NB4 (cell line): Measurements from ENCODE around the gene SCN2B.

Source experiments
- DNase-seq: peaks from one replicate; pipeline ENCODE4 v3.0.0; 2010; ENCODE audit warnings: low read depth
- H3K4me3 ChIP-seq: one replicate; pipeline ENCODE4 v1.5.1; 2011; ENCODE audit warnings: mild to moderate bottlenecking, low read depth, low read length, moderate library complexity
- MYC ChIP-seq: IDR thresholded peaks from 2 replicates; pipeline ENCODE4 v1.6.1; 2011; ENCODE audit warnings: low read depth, low read length
- POLR2A ChIP-seq: IDR thresholded peaks from 2 replicates; pipeline ENCODE4 v1.6.1; 2011; ENCODE audit warnings: mild to moderate bottlenecking; ENCODE audit not compliant: insufficient read length; ENCODE audit errors: extremely low read depth
- TF ChIP-seq, protein P1 (sequence below): IDR thresholded peaks from one replicate; pipeline ENCODE4 v1.5.1; 2012; ENCODE audit warnings: low read depth, low read length
- TF ChIP-seq, protein P2 (sequence below): IDR thresholded peaks from 2 replicates; pipeline ENCODE4 v1.6.1; 2011; ENCODE audit warnings: low read depth, low read length

Gene SCN2B

DNA sequence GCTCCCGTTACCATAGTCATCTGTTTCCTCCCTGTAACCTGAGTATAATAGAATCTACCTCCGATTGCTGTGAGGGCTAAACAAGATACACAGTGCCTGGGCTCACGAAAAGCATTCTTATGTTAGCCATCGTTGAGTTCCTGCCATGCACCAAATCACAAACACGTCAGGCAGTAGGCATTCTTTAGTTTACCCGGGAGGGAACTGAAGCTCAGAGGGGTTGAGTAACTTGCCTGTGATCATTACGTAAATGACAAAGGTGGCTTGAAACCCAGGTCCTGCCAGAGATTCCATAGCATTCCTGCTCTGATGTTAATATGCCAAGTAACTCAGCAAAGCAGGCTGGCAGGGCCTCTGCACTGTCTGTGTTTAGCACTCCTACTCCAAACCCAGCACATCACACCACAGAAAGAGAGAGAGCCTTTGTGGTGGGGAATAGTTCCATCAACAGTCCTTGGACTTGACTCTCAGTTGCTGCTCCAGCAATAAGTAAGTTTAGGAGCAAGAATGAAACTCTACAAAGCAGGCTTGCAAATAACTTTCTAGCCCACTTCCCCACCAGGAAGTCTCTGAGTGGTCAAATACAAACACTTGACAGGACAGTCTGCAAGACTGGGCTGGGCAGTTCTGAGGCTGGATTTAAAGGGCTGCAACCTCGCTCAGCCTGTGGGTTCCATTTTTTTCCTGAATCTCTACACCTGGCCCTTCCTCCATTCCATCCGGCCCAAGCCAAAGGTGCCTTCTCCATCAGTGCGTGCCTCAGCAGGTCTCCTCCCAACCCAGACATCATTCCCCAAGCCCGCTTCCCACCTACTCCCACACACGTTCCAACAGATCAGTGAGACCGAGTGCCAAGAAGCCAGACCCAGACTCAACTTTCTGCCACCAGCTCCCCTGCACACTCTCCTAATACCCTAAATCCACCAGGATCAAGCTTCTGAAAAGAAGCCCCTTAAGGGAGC, 1.1 kb downstream of the SCN2B start:
- no peak for DNase-seq

DNA sequence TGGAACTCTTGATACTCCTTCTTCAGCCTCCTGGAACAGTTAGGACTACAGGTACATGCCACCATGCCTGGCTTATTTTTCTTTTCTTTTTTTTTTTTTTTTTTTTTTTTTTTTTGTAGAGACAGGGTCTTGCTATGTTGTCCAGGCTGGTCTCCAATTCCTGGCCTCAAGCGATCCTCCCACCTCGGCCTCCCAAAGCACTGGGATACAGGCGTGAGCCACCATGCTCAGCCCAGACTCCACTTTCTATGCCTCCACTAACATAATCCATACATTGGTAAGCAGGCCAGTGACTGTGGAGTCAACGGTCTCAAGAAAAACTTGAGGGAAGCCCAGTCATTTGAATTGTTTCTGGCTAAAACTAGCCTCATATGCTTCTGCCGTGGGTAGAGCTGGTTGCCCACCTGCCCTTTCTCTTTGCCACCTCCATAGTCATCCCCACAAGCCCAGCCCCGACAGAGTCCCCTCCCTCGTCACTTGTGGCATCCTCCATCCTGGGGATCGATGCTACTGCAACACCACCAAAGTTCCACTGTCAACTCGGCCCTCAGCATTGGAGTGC, 2.4 kb downstream of the SCN2B start:
- TF ChIP-seq MYC, result no peak
- TF ChIP-seq, protein P1, sequence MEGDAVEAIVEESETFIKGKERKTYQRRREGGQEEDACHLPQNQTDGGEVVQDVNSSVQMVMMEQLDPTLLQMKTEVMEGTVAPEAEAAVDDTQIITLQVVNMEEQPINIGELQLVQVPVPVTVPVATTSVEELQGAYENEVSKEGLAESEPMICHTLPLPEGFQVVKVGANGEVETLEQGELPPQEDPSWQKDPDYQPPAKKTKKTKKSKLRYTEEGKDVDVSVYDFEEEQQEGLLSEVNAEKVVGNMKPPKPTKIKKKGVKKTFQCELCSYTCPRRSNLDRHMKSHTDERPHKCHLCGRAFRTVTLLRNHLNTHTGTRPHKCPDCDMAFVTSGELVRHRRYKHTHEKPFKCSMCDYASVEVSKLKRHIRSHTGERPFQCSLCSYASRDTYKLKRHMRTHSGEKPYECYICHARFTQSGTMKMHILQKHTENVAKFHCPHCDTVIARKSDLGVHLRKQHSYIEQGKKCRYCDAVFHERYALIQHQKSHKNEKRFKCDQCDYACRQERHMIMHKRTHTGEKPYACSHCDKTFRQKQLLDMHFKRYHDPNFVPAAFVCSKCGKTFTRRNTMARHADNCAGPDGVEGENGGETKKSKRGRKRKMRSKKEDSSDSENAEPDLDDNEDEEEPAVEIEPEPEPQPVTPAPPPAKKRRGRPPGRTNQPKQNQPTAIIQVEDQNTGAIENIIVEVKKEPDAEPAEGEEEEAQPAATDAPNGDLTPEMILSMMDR, result no peak
- TF ChIP-seq POLR2A, result no peak
- TF ChIP-seq, protein P2, sequence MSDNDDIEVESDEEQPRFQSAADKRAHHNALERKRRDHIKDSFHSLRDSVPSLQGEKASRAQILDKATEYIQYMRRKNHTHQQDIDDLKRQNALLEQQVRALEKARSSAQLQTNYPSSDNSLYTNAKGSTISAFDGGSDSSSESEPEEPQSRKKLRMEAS, result no peak
- H3K4me3 ChIP-seq, result no peak overlapping the region
- no peak for DNase-seq

More for the DNA sequence above, 1.1 kb downstream of the SCN2B start:
- TF ChIP-seq, protein P2, result no peak
- no peak overlapping the region for H3K4me3 ChIP-seq

DNA sequence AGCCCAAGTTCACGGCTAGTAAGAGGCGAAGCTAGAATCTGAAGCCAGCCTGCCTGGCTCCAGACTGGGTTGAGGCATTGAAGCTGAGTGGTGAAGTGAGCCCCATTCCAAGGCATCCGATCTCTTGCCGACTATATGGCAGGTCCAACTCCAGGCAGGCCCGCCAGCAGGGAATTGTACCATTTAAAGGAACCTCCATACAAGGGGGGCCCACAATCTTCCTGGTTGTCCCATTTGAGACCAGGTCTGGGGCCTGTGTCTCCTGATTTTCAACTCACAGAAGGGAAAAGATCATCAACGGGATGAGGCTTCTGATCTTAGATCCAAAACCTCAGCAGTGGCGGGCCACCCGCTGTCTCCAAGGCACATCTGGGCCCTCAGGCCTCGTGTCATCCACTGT, 4.1 kb downstream of the SCN2B start:
- DNase-seq, result no peak
- no peak for TF ChIP-seq MYC
- TF ChIP-seq, protein P1, result no peak
- TF ChIP-seq, protein P2, result no peak
- no peak overlapping the region for H3K4me3 ChIP-seq

DNA sequence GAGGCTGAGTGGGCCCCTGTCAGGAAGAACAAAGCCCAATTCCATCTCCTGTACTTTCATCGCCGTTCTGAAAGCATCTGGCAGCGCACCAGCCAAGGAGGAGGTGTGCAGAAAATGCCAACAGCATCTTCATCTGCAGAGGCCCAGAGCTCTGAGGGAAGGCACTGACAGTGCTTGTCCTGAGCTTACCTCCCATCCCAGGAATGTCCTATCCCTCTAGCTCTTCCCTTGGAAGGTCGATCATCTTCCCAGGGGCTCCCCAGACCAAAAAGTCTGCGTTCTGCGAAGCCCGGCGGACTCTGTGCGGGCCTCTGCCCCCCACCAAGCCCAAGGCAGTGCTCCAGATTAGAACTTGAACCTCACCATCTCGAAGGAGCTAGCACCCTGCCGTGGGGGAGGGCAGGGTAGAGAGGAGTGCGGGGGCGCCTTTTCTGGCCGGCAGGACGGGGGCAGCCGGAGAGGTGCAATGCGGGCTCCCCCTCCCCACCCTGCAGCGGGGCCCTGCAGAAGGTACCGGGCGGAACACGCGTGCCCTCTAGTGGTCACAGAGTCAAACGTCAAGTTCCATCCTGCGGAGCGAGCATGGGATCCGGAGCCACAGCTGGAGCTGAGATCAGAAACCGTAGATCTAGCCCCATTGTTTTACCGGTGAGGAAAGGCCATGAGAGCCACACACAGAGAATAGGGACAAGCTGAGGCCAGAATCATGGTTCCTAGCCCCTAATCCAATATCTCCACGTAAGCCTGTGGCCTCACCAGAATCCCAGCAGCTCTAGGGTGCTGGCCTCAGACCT, 5.0 kb downstream of the SCN2B start:
- no peak overlapping the region for H3K4me3 ChIP-seq
- no peak for TF ChIP-seq POLR2A
- TF ChIP-seq, protein P1, result peak; percentile 81
- TF ChIP-seq MYC, result peak; percentile 43; the same call in 1 of the 2 replicates
- TF ChIP-seq, protein P2, result peak; percentile 69; the same call in 1 of the 2 replicates
- peak; percentile 77 for DNase-seq

DNA sequence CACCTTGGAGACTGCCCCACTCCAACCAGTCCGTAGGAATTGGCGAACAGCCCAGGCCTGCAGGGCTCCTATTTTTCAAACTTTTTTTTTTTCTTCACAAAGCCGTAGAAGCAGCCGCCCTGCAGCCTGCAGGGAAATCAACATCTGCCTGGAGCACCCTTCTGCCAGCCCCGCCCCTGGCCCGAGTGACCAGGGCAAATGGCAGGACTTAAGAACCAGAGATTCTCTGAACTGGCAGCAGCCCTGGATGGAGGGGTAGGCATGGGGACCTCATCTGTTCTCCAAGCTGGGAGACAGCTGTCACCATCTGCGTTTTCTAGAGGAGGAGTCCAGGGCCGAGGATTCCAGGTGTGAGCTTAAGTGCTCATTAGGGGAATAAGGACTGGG, 5.6 kb downstream of the SCN2B start:
- TF ChIP-seq, protein P1, result no peak
- TF ChIP-seq MYC, result no peak
- TF ChIP-seq POLR2A, result no peak
- TF ChIP-seq, protein P2, result no peak
- no peak overlapping the region for H3K4me3 ChIP-seq
- no peak for DNase-seq
